Cardiac fibroblast (primary cell): ENCODE results near the gene EMC10.
"Not testable (repeated sequence)": the region's sequence is repeated elsewhere in the genome, so short reads cannot be mapped to it uniquely, and the experiment has no call there.

Experiments
- DNase-seq, 2 donors: peaks; one replicate each; pipeline versions ENCODE4 v3.0.0 to v3.0.0-alpha.2; 2010; ENCODE audit warnings: low read depth in 2 of 2
- H3K4me3 ChIP-seq, 2 donors: replicated peaks in 1 of 2; 1 replicate in 1 of 2; 2 replicates in 1 of 2; pipeline ENCODE4 v1.5.1; 2011; ENCODE audit warnings: low read depth in 2 of 2, low read length in 2 of 2, mild to moderate bottlenecking in 2 of 2, moderate library complexity in 1 of 2
- TF ChIP-seq, protein P1 (sequence below): IDR thresholded peaks from one replicate; pipeline ENCODE4 v1.5.1; 2011; ENCODE audit warnings: low read depth, mild to moderate bottlenecking, low read length, inconsistent platforms

The EMC10 gene

DNA sequence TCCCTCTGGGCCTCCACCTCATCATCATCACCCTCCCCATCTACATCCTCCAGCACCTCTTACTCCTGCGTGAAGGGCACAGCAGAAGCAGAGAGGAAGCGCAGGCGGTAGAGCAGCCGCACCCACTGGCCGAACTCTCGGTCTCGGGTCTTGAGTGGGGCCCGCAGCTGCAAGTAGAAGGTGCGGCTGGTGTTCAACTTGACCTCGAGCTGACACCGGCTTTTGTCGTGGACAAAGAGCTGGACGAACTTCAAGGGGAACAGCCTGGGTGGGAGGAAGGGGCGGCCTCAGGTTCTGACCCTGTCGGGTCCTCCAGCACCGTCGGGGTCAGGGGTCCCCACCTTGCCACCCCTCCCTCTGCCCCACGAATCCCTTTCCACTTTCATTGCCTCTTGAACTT lies 8.7 kb upstream of the EMC10 start:
- no peak for DNase-seq
- TF ChIP-seq, protein P1, sequence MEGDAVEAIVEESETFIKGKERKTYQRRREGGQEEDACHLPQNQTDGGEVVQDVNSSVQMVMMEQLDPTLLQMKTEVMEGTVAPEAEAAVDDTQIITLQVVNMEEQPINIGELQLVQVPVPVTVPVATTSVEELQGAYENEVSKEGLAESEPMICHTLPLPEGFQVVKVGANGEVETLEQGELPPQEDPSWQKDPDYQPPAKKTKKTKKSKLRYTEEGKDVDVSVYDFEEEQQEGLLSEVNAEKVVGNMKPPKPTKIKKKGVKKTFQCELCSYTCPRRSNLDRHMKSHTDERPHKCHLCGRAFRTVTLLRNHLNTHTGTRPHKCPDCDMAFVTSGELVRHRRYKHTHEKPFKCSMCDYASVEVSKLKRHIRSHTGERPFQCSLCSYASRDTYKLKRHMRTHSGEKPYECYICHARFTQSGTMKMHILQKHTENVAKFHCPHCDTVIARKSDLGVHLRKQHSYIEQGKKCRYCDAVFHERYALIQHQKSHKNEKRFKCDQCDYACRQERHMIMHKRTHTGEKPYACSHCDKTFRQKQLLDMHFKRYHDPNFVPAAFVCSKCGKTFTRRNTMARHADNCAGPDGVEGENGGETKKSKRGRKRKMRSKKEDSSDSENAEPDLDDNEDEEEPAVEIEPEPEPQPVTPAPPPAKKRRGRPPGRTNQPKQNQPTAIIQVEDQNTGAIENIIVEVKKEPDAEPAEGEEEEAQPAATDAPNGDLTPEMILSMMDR = no peak

DNA sequence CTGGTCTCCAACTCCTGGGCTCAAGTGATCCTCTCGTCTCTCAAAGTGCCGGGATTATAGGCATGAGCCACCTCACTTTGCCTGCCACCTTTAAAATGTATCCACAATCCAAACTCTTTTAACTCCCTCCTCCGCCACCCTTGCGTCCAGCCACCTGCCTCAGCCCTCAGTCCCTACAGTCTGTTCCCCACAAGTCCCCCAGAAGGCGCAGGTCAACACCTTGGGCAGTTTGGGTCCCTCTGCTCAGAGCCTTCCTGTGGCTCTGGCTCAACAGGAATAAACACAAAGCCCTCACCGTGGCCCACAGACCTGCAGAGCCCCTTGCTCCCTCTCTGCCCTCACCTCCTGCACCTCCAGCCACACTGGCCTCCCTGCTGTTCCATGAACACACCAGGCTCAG lies 7.5 kb upstream of the EMC10 start:
- no peak overlapping the region for H3K4me3 ChIP-seq
- DNase-seq = no peak
- TF ChIP-seq, protein P1 = no peak

More for the DNA sequence above, 8.7 kb upstream of the EMC10 start:
- H3K4me3 ChIP-seq = no peak overlapping the region

DNA sequence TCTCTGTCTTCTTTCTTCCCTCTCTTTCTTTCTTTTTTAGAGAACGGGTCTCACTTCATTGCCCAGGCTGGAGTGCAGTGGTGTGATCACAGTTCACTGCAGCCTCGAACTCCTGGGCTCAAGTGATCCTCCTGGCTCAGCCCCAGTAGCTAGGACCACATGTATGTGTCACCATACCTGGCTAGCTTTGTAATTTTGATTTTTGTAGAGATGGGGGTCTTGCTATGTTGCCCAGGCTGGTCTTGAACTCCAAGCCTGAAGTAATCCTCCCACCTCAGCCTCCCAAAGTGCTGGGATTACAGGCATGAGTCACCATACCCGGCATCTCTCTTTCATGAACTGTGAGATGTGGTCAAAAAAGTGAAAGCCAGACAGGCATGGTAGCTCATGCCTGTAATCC lies 3.0 kb upstream of the EMC10 start:
- not testable (repeated sequence) for DNase-seq, H3K4me3 ChIP-seq

DNA sequence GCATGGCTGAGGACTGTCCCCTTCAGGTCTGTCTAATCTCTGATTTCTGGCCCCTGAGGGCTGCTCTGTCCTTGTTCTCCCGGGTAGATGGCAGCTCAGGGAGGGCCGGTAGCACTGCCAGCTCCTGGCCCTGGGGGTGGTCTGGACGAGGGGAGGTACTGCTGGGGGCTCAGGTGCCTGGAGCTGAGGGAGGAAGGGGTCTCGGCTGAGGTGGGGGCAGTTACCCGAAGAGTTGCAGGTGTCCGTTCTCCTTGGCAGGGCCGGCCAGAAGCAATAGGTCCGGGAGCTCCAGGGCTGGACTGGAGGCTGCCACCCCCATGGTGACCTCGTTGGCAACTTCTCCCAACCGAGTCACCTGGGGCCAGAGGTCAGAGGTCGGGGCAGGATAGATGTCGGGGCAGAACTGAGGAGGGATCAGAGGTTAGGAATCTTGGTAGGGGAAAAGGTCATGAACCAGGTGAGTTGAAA lies 1.2 kb upstream of the EMC10 start:
- H3K4me3 ChIP-seq = no peak overlapping the region
- TF ChIP-seq, protein P1 = no peak
- DNase-seq = no peak

DNA sequence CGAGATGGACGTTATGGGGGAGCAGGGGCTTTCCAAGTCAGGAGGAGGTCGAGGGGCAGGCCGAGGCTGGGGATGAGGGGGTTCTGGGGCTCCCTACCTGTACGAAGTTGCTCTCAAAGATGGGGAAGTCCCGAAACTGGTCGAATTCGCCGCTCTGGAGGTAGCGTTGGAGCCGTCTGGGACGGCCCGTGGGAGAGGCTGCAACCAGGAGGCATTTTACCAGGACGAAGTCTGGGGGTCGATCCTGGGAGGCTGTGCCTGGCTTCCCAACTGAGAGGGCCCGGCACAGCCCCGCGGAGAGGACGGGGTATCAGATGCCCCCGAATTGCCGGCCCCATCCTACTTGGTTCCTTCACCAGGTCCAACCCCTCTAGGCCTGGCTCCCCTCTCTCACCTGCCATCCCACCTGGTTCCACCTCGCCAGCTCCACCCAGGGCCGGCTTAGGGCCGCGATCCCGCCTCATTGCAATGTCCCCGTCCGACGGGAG lies 527 bp upstream of the EMC10 start:
- no peak overlapping the region for H3K4me3 ChIP-seq
- DNase-seq = no peak
- TF ChIP-seq, protein P1 = no peak

DNA sequence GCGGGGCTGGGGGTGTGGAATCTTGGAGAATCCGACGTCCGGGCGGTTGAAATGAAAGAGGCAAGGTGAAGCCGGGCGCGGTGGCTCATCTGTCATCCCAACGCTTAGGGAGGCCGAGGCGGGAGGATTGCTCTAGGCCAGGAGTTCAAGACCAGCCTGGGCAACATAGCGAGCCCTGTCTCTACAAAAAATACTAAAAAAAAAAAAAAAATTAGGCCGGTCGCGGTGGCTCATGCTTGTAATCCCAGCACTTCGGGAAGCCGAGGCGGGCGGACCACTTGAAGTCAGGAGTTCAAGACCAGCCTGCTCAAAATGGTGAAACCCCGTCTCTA lies 566 bp downstream of the EMC10 start:
- no peak for DNase-seq
- TF ChIP-seq, protein P1 = no peak
- H3K4me3 ChIP-seq = peak overlapping the region; percentile 90 to 92

DNA sequence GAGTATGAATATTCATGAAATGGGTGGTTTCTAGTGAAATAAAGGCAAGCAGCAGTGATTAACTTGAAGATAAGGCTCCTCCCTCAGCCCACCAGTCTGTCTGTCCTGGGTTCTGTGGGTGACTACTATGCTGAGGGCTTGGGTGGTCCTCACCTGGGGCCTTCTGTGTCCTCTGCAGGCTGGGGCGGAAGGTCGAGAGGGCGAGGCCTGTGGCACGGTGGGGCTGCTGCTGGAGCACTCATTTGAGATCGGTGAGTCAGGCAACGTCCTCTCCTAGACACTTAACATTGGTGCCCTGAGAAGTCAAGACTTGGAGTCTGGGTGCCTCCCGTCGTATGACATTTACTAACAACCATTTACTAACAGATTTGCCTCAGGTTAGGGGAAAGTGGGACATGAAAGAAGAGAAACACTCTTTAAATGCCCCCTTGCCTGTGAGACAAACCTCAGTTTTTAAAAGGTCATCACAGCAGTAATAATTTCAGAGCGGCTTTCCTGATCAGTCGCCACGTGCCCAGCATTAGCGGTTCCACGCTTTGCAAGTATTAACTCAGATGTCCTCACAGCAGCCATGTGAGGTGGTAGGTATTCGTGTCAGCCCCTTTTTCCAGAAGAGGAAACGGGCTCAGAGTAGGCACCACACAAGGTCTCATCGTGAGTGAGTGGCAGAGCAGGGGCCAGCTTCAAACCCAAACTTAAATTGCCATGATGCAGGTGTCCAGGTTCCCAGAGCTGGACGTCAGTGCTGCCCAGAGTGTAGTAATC lies 1.6 kb downstream of the EMC10 start:
- TF ChIP-seq, protein P1 = no peak
- no peak for DNase-seq
- H3K4me3 ChIP-seq = no peak overlapping the region
